ENCODE results near the gene PHGDH.
"Not testable (repeated sequence)": the region's sequence is repeated elsewhere in the genome, so short reads cannot be mapped to it uniquely, and the experiment has no call there.

PHGDH gene

DNA sequence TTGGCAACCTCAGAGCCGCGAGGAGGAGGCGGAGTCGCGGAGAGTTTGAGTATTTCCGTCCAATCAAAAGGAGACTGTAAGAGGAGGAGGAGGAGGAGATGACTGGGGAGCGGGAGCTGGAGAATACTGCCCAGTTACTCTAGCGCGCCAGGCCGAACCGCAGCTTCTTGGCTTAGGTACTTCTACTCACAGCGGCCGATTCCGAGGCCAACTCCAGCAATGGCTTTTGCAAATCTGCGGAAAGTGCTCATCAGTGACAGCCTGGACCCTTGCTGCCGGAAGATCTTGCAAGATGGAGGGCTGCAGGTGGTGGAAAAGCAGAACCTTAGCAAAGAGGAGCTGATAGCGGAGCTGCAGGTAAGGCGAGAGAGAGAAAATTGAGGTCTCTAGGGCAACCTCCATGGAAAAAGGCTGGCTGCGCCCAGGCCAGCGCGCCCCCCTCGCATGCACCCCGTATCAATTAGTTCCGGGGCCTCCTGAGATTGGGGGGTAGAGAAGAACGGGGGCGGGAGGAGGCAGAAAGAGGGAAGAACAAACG, at the start of gene PHGDH:
Gene PHGDH (plus strand): TSS at position 131 of the 538 bp plus-strand sequence. CDS start 89 bp downstream, at position 220.
- DNase-seq, result peak; percentile 51

DNA sequence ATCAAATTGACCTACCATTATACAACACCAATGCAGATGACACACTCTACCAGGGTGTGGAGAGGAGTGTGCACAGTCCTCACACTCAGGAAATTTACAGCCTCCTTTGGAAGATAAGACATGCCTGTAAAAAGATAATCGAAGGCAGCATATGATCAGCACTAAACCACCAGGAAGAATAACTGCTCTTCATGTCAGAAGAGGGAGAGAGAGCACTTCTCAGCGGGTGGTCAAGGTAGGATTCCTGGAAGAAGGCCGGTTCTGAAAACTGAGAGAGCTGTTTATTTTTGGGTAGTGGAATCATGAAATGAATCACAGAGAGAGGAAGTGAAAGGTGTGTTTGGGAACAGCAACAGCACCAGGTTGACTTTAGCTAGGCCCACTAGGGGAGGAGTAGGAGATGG, 49.7 kb upstream of the PHGDH start:
- no peak for DNase-seq

DNA sequence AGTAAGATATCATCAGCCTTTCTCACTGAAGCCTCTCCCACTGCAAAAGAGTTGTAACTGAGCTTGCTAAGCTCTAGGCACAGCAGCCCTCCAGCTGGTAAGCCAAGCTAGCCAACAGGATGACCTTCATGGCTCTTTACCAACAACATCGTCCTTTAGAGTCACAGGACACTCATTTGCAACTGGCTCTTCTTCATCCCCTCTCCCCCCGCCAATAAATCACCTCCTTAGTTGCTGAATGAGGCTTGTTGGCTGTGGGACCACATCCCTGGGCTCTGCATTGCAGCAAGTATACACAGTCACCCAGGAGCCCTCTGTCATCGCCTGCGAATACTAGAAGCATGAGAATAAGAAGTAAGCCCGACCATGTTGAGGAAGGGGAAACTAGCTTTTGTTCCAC, 47.7 kb upstream of the PHGDH start:
- DNase-seq, result no peak

DNA sequence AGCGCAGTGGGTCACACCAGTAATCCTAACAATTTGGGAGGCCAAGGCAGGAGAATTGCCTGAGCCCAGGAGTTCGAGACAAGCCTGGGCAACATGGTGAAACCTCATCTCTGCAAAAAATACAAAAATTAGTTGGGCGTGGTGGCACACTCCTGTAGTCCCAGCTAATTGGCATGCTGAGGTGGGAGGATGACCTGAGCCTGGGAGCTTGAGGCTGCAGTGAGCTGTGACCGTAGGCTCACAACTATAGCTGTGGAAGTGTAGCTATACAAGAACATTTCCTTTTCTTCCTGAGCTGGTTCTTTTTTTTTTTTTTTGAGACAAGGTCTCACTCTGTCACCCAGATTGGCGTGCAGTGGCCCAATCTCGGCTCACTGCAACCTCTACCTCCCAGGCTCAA, 44.6 kb upstream of the PHGDH start:
- no peak for DNase-seq

DNA sequence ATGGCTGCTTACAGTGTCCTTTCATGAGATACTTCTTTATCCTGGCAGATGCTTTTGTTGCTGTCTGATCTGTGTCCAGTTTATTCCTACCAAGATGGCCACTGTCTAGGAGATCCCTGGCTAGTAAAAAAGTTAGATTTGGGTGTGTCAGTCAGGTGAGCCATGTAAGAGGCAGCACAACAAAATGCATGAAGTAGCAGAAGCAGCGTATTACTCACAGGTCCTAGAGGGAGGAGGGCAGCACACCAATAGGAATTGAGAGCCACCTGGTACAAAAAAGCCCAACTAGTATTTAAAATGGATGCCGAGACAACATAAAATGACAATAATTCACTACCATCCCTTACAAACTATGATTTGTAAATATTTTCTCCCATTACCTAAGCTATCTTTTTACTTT, 40.8 kb upstream of the PHGDH start:
- DNase-seq, result no peak

DNA sequence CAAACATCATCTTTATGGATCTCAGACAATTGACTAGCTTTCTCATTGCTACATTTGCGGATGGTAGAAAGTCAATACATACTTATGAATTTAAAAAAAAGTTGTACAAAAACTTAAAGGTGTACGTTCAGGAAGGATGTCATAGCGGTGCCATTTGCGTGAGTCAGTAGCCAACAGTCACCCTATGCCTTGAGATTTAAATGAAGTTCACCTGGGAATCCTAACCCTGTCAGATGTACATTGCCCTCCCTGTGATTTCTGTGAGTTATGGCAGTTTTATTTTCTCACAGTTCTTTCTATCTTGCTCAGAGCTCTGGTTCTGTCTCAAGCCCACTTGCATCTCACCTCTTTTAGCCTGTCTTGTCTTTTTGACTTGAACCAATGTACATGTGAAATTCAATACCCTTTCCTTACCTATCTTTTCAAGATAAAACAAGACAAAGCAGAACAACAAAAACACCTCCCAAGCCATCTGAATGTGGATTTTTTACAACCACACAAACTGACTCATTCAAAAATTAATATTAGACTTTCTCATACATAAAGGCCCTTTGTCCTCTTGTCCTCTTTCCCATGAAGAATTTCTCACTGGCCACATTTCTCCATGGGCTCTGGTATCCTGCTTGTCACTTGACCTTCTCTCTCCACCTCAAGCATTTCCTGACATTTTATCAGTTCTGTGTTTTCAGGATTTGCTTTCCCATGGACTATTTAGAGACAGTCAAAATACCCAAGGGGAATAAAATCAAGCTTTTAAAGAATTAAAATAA, 38.4 kb upstream of the PHGDH start:
- DNase-seq, result no peak

DNA sequence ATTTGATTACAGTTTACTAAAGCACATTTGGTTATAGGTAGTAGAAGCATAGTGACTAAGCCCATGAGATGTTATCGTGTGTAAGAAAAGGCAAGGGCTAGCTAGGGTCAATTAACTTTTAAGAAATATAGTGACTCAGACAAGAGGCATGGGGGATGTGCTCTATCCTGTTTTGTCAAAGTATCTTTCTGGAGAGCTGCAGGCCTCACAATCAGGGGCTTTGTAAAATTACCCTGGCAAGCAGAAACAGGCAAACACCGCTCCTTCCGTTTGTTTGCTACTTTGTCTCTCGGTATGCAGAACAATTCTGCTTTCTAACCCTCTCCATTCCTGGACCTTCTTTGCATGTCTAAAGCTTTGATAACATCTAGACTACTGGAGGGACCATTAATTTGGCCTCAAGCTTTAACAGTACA, 37.6 kb upstream of the PHGDH start:
- no peak for DNase-seq

DNA sequence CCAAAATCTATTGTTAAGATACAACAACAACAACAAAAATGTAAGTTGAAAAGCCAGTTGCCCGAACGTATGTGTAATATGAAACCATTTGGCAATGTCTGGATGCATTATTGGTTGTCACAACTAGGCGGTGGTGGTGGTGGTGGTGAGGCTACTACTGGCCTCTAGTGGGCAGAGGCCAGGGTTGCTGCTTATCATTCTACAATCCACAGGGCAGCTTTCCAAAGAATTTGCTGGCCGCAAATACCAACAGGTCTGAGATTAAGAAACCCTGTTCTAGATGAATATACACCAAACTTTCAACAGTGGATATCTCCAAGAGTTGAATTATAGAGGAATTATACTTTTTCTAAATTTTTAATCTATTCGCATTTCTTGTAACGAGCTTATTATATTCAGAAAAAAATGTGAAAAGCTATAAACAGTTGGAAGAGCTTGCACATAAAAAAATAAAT, 36.9 kb upstream of the PHGDH start:
- no peak for DNase-seq

DNA sequence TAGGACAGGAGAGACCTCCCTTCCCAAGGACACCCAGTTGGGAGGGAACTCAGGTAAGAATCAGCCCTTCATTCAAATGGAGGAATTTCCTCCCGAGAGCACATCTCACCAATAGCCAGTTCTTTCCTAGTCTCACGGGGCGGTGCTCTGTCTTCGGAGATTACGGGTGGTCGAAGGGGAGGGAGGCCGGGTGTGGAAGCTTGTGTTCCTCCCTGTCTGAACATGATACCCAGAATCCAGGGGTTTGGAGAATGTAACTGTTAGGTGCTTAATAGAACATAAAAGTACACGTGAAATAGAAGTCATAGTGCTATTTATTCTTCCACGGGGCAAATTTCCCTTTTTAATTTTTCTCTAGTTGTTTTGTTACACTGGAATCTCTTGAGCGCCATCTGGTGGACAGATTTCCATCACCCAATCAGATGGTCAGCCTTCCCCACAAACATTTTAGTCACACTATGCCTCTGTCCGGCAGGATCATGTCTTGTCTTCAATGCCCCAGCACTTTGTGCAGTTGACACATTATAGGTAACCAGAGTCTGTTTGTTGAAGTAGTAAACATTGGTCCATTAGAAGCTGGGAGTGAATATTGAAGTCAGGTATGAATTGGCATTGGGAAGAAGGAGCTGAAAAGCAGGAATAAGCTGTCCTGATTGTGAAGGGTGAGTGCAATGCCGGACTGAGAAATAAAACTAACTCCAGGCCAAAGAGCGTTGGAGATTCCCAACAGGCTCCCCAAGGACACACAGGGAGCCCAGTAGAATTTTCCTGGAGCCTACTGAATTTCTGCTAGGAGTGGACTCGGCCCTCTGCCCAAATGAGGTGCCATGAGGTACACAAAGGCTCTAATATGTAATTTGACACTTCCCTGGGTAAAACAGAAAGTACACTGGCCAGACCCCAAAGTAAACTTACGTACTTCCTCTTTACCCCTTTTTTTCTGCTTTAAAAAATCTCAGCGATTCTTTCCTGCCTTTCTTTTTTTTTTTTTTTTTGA, 36.1 kb upstream of the PHGDH start:
- no peak for DNase-seq

DNA sequence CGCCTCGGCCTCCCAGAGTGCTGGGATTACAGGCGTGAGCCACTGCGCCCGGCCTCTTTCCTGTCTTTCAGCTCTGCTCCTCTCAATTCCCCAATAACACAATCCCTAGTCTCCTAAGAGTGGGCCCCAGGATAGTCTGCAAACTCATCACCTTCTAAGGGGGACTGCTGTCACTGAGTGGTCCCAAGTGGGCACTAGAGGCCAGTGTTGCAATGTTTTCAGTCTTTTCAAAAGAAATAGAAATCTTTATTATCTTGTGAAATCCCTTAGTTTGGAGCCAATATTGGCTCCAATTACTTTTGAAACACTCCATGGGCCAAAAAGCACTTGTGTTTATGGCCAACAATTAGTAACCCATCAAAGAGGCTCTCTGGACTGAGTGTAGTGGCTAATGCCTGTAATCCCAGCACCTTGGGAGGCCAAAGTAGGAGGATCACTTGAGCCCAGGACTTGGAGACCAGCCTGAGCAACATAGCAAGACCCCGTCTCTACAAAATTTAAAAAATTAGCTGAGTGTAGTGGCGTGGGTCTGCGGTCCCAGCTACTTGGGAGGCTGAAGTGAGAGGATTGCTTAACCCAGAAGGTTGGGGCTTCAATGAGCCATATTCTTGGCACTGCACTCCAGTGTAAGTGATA, 35.0 kb upstream of the PHGDH start:
- DNase-seq, result no peak

DNA sequence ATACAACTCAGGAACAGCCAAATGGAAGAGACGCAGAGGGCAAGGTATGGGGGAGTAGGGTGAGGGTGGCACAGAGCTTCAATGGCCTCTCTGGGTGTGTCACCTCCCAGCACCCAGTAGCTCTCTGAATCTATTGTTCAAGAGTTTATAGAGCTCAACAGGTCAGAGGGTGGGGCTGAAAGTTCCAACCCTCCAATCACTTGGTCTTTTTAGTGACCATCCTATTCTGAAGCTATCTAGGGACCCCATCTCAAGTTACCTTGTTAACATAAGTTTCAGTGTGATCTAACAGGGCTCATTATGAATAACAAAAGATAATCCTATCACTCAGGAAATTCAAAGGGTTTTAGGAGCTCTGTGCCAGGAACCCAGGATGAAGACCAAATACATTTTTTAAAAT, 32.5 kb upstream of the PHGDH start:
- no peak for DNase-seq

DNA sequence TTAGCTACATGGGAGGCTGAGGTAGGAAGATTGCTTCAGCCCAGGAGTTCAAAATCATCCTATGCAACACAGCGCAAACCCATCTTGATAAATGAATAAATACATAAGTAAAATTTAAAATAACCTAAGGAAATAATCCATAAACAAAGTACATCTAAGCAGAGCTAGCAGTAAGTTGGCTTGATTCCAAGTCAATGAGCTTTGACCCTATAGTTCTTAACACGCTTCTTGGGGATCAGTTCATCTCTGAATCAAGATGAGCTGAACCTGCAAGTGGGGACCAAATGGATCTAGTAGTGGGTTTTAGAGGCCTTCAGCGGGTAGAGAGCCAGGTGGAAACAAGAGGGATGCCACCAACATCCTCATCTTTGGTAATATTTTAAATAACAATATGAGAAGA, 31.5 kb upstream of the PHGDH start:
- DNase-seq, result no peak

DNA sequence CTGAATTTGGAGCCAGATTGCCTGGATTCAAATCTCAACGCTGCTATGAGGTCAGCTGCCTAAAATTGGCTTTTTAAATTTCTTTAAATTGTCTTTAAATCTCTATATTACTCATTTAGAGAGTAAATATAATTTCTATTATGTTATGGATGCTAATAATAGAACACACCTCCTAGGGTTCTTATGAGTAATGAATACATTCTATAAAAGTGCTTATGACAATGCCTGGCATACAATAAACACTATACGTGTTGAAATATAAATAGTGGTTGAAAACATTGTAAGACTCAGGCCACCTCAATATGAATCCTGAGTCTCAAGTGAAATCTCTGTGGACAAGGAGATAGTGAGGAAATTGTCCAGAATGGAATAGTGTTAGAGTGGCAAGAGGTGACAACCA, 31.0 kb upstream of the PHGDH start:
- no peak for DNase-seq

DNA sequence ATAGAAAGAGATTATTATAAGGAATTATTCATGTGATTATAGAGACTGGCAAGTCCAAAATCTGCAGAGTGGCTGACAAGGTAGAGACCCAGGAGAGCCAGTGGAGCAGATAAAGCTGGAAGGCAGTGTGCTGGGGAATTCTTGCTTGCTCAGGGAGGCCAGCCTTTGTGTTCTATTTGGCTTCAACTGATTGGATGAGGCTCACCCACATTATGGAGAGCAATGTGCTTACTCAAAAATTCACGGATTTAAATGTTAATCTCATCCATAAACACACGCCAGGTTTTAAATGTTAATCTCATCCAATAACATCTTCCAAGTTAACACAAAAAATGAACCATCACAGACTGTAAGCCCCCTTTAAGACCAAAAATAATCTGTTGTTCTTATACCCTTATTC, 30.2 kb upstream of the PHGDH start:
- DNase-seq, result no peak

DNA sequence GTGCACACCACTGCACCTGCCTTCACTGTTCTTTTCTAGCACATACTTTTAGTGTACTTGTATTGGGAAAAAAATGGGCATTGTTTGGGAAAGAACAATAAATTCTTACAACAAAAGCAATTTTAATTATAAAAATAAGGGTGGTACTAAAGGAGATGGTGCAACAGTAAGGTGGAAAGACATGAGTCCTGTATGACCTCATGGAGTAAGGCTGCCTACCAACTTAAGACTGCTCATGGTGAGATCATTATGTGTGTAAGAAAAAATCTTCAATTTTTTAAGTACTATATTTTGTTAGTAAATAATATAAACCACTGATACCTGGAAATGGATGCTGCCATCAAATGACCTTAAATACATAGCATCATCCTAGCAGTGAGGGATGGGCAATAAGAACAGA, 29.6 kb upstream of the PHGDH start:
- no peak for DNase-seq

DNA sequence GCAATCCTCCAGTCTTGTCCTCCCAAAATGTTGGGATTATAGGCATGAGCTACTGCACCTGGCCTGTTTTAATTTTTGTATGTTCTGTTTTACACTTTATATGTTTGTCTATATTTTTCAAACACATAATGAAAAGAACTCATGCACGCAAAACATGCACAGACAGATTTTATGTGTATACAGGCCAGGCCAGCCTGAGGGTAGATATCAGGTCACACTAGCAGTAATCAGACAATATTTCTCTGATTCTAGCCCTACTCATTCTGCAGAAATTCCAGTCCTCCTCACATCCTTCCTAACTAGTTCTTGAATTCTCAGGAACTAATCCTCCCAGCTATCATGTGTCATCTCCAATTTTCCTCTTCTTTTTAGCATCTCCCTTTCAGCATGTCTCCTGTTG, 27.8 kb upstream of the PHGDH start:
- DNase-seq, result no peak

DNA sequence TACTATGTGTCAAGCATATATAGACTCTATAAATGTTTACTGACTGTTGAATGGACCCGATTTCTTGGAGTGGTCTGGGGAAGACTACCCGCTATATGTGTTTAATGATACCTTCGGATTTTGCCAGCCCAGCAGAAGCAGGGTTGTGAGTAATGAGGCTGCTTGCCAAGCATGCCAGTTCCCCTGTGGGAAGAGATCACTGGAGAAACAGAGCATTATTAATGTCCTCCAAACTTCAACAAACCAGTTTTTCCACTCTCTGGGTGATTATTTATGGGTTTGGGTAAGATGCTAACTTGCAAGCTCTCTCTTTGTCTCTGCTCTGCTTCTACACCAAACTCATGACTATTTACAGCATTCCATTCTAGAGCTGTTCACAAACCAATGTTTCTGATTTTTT, 25.1 kb upstream of the PHGDH start:
- DNase-seq, result no peak

DNA sequence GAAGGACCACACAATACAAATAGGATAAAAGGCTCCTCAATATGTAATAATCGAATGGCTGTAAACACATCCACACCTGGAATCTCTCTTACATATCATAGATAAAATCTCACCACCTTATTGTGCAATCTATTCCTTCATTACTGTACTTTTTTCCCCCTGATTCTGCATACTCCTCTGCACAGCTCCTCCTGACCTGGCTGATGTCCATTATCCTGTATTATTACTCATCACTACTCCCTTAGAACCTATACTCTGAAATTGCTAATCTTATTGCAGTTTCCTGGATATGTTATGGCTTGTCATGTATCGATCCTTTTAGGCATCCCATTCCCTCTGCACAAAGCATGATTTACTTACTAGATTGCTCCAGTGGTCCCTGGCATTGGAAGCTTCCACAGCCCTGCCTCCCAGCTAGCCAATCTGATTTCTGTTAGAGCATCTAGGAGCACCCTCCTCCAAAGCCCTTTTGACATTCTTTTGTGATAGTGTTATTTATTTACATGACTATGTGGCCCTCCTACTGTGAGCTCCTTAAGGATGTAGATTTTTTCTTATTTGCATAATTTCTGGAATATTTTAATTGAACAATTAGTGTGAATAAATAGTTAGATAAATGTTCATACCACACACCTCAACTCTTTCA, 24.2 kb upstream of the PHGDH start:
- no peak for DNase-seq

DNA sequence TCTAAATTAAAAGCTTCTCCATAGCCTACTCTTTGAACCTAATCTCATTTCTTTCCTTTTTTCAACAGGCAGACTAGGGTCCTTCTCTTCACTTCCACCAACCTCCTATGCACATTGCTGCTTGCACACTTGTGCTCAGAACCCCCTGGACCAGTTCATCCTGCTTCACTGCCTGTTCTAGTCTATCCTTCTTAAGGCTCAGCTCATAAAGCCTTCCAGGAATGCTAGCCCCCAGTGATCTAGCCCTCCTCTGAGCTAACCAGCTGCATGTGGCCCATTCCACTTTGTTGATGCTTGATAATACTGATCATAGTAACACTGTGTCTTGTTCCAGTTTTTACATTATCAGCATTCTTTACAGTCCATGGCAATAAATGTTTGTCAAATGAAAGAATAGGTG, 22.9 kb upstream of the PHGDH start:
- no peak for DNase-seq

DNA sequence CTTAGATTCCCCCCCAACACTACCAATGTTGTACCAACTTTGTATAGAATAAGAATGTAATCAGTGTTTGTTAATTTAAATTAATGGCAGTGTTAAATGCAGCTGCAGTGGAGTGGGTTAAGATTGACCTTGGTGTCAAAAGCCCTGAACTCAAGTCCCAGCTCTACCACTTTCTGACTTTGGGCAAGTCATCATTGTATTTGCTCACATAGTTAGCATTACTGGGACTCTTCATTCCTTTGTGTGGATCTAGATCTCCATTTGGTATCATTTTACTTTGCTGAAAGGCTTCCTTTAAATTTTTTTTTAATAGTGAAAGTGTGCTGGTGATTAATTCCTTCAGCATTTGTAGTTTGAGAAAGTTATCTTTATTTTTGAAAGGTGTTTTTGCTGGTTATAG, 22.2 kb upstream of the PHGDH start:
- no peak for DNase-seq

DNA sequence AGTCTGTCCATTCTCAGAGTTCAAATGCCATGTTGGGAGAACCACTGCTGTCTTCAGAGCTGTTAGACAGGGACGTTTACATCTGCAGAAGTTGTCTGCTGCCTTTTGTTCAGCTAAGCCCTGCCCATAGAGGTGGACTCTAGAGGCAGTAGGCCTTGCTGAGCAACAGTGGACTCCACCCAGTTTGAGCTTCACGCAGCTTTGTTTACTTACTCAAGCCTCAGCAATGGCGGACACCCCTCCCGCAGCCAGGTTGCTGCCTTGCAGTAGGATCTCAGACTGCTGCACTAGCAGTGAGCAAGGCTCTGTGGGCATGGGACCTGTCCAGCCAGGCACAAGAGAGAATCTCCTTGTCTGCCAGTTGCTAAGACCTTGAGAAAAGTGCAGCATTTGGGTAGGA, 14.9 kb upstream of the PHGDH start:
- not testable (repeated sequence) for DNase-seq

DNA sequence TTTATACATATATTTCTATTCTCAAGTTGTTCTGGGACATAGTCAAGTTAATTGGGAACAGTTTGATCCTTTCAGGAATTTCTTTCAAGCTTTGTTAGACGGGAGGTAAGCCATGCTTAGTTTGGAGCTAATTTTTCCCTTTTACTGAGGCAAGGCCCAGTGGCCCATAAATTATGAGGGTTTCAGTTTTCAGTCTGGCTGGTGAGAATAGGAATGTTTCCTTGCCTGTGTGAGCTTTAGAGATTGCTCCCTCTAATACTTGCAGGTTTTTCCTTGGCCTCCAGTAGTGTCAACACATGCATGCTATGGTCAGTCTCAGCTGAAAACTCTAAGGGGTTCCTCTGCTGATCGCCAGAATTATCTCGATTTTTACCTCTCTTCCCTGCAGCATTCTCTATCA, 14.1 kb upstream of the PHGDH start:
- DNase-seq, result no peak

DNA sequence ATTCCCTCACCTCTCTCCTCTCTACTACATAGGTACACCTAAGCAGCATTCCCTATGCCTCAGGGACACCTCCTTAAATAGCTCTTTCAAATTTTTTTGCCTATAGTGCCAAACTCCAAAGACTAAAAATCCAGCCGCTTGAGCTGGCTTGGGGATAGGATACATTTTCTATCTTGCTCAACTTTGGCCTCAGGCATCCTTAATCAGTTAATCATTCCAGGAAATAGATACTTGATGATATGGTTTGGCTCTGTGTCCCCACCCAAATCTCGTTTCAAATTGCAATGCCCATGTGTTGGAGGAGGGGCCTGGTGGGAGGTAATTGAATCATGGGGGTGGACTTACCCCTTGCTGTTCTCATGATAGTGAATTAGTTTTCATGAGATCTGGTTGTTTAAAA, 11.4 kb upstream of the PHGDH start:
- no peak for DNase-seq
